Hematopoietic multipotent progenitor cell treated with erythropoietin and hydrocortisone succinate and interleukin-3 and kit ligand, for 8 days (in vitro differentiated cells): ENCODE data around the gene TLE2.
A peak's percentile ranks its signal among the peaks of the same experiment; 100 is the strongest.
"Not testable (repeated sequence)": the region's sequence is repeated elsewhere in the genome, so short reads cannot be mapped to it uniquely, and the experiment has no call there.

Experiments
- DNase-seq: peaks from one replicate; pipeline ENCODE4 v3.0.0-alpha.2; 2015

Gene TLE2

GRCh38 chr19:3012059-3012458 lies 17.0 kb downstream of the TLE2 start:
- not testable (repeated sequence) for DNase-seq

GRCh38 chr19:3010871-3011270 lies 18.2 kb downstream of the TLE2 start:
- no peak for DNase-seq

GRCh38 chr19:3008994-3009393 lies 20.1 kb downstream of the TLE2 start:
- DNase-seq, result no peak

- DNase-seq, result no peak
These were observed 21.1 kb downstream of the TLE2 start for GRCh38 chr19:3007975-3008374.

- peak; percentile 6 for DNase-seq
These were observed 22.9 kb downstream of the TLE2 start for GRCh38 chr19:3006075-3006767.

GRCh38 chr19:3005345-3005744 lies 23.7 kb downstream of the TLE2 start:
- DNase-seq, result no peak

GRCh38 chr19:3004522-3004921 lies 24.6 kb downstream of the TLE2 start:
- no peak for DNase-seq

- no peak for DNase-seq
These were observed 26.0 kb downstream of the TLE2 start for GRCh38 chr19:3003046-3003445.

GRCh38 chr19:3001235-3001800 lies 27.8 kb downstream of the TLE2 start:
- DNase-seq, result no peak

- no peak for DNase-seq
These were observed 30.4 kb downstream of the TLE2 start for GRCh38 chr19:2998642-2999041.

- no peak for DNase-seq
These were observed 31.4 kb downstream of the TLE2 start for GRCh38 chr19:2997720-2998119.

GRCh38 chr19:2994588-2995131 lies 34.4 kb downstream of the TLE2 start:
- DNase-seq, result no peak

- DNase-seq, result no peak
These were observed 35.5 kb downstream of the TLE2 start for GRCh38 chr19:2993579-2993978.

- DNase-seq, result no peak
These were observed 36.1 kb downstream of the TLE2 start for GRCh38 chr19:2992958-2993357.

- DNase-seq, result not testable (repeated sequence)
These were observed 36.7 kb downstream of the TLE2 start for GRCh38 chr19:2992333-2992732.

- no peak for DNase-seq
These were observed 39.7 kb downstream of the TLE2 start for GRCh38 chr19:2989236-2989946.

- DNase-seq, result no peak
These were observed 40.5 kb downstream of the TLE2 start for GRCh38 chr19:2988568-2988967.

- no peak for DNase-seq
These were observed 41.3 kb downstream of the TLE2 start for GRCh38 chr19:2987797-2988196.

GRCh38 chr19:2986951-2987524 lies 42.0 kb downstream of the TLE2 start:
- DNase-seq, result no peak

- no peak for DNase-seq
These were observed 44.9 kb downstream of the TLE2 start for GRCh38 chr19:2984215-2984528.

GRCh38 chr19:2983351-2984214 lies 45.5 kb downstream of the TLE2 start:
- DNase-seq, result no peak

GRCh38 chr19:2982983-2983350 lies 46.1 kb downstream of the TLE2 start:
- no peak for DNase-seq

- DNase-seq, result no peak
These were observed 46.5 kb downstream of the TLE2 start for GRCh38 chr19:2982561-2982960.
